Coronary artery (tissue), 2 donors: ENCODE data around the gene ASB2.

Experiments
- DNase-seq: peaks from one replicate; pipeline ENCODE4 v3.0.0-alpha.2; 2017; ENCODE audit warnings: low spot score
- H3K27ac ChIP-seq, 2 donors: fragments of 200-600 bp; sonication (generic); one replicate each; pipeline ENCODE4 v1.5.1; 2016 to 2019
- H3K4me3 ChIP-seq: fragments of 200-600 bp; sonication (generic); 2 replicates; pipeline ENCODE4 v1.5.1; 2016; ENCODE audit warnings: mild to moderate bottlenecking, moderate library complexity
- CTCF ChIP-seq: fragments of 200-600 bp; sonication (generic); IDR thresholded peaks from one replicate; pipeline ENCODE4 v1.5.1; 2019; ENCODE audit warnings: antibody characterized with exemption

The ASB2 gene

GRCh38 chr14:93943052-93943451, 33.3 kb downstream of the ASB2 start:
- no peak for TF ChIP-seq CTCF
- Histone ChIP-seq H3K4me3 (no peak overlapping the region), H3K27ac (no peak overlapping the region)
- no peak for DNase-seq

- peak overlapping the region in 1 of 2 donors; percentile 65 for H3K27ac ChIP-seq
- no peak for TF ChIP-seq CTCF
- DNase-seq = no peak
Measured at GRCh38 chr14:93941293-93941910, 35.0 kb downstream of the ASB2 start.

GRCh38 chr14:93940437-93940836, 35.9 kb downstream of the ASB2 start:
- H3K4me3 ChIP-seq = no peak overlapping the region
- DNase-seq = no peak
- TF ChIP-seq CTCF = no peak
- H3K27ac ChIP-seq = peak overlapping the region in 1 of 2 donors; percentile 0

More at GRCh38 chr14:93941293-93941910, 35.0 kb downstream of the ASB2 start:
- no peak overlapping the region for H3K4me3 ChIP-seq

GRCh38 chr14:93939304-93940229, 36.8 kb downstream of the ASB2 start:
- peak; percentile 83 for DNase-seq
- TF ChIP-seq CTCF = peak; percentile 75
- peak overlapping the region; percentile 54 for H3K4me3 ChIP-seq
- peak overlapping the region in 1 of 2 donors; percentile 0 for H3K27ac ChIP-seq

- DNase-seq = no peak
- Histone ChIP-seq H3K4me3 (no peak overlapping the region), H3K27ac (no peak overlapping the region)
- TF ChIP-seq CTCF = no peak
Measured at GRCh38 chr14:93938751-93939303, 37.5 kb downstream of the ASB2 start.

GRCh38 chr14:93937519-93937918, 38.9 kb downstream of the ASB2 start:
- TF ChIP-seq CTCF = no peak
- DNase-seq = no peak
- Histone ChIP-seq H3K27ac (no peak overlapping the region), H3K4me3 (no peak overlapping the region)
